GM19043 (cell line): Measurements from ENCODE around the gene GRB10.

Source experiments
- ATAC-seq: cut with Tn5 transposase; IDR thresholded peaks from one replicate; pipeline ENCODE4 v1.9.1; 2021; ENCODE audit warnings: low read depth; ENCODE audit not compliant: unreplicated experiment

The GRB10 gene

DNA sequence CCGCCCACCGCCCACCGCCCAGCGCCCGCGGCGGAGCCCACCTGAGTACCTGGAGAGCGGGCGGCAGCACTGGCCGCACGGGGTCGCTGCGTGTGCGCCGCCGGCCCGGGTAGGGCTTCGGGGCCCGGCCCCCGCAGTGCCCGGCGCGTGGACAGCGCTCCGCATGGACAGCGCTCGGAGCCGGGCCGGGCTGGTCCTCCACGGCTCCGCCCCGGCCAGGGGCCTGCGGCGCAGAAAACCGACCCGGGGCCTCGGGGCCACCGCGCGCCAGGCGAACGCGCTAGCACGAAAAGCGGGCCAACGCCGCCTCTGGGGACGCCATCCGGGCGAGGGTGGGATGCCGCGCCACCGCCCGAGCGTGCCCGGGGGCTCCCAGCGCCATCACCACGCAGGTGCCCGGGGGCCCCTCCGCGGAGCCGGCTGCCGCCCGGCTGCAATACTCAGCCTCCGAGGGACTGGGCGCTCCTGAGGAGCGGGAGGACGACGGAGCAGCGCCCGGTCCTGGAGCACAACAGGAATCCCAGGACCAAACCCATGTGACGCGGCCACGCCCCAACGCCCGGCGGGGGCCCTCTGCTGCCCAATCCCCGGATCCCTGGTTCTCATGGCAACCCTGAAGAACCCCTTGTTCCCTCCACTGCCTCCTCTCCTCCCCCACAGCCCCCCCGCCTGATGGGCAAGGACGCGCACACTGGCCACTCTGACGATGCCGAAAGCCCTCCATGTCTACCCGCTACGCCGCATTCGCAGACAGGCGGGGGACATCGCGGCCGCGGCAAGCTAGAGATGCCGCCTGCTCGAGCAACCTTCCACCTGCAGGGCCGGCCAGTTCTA is at the start of gene GRB10:
Gene GRB10 (minus strand): TSS at position 522 of the 834 bp plus-strand sequence. CDS start 50,574 bp downstream, outside the sequence.
- ATAC-seq: no peak

DNA sequence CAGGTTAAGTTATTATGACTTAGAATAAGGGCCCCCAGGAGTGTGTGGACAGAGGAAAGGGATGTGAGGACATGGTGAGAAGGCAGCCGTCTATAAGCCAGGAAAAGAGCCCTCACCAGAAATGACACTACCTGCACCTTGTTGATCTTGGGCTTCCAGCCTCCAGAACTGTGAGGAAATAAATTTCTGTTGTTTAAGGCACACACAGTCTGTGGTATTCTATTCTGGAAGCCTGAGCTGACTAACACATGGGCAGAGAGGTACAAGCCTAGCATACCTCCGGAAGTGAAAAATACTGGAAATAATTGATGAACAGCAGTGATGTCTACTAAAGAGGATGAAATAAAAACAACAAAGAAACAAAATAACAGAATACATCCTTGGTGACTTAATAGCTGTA is 46.1 kb upstream of the GRB10 start:
- ATAC-seq: no peak

DNA sequence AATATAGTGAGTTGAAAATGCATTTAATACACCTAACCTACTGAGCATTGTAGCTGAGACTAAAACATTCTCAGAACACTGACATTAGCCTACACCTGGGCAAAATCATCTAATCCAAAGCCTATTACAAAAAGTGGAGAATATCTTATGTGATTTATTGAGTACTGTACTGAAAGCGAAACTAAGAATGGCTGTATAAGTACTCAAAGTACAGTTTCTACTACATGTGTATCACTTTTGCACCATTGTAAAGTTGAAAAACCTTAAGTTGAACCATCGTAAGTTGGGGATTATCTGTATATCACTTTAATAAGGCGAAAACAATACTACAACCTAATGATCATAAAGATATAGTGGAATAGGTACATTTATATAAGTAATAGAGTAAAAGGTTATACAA is 45.4 kb upstream of the GRB10 start:
- no peak for ATAC-seq

DNA sequence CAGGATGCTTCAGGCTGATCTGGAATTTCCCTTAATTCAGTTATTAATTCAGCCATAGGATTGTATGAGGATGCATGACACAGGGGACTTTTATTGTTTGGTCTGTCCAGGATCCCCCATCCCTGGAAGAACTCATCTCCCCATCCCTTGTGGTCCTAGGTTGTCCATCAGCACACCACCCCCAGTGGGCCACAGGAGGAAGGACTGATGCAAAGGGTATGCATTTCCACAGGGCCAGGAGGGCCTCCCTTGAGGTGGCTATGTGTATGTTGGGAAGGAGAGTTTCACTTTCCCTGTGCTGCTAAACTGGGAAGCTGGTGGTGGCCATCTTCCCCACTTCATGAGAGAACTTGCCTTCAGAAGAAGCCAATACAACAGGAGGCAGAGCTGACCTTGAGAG is 44.6 kb upstream of the GRB10 start:
- no peak for ATAC-seq

DNA sequence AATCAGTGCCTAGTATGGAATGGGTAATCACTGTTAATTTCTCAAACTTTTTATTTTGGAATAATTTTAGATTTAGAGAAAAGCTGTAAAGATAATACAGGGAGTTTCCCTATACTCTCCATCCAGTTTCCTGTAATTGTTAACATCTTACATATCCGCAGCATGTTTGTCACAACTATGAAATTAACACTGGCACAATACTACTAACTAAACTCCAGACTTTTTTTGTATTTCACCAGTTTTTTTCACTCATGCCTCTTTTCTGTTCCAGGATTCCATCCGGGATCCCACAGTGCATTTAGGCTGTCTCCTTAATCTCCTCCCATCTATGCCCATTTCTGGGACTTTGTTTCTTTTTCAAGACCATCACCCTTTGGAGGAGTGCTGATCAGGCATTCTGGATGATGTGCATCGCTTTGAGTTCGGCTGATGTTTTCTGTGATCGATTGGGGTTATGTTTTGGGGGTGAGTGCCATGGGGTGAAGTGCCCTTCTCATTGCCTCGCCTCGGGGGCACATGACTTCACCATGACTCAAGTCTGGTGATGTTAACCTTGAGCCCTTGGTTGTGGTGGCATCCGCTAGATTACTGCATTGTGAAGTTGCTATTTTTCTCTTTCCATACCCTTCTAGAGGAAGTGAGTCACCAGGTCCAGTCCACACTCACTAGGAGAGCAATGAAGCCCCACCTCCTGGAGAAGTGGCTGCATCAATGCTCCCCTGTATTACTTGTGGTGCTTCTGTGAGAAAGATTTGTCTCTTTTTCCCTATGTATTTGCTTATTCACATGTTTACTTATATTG is 43.9 kb upstream of the GRB10 start:
- ATAC-seq: no peak

DNA sequence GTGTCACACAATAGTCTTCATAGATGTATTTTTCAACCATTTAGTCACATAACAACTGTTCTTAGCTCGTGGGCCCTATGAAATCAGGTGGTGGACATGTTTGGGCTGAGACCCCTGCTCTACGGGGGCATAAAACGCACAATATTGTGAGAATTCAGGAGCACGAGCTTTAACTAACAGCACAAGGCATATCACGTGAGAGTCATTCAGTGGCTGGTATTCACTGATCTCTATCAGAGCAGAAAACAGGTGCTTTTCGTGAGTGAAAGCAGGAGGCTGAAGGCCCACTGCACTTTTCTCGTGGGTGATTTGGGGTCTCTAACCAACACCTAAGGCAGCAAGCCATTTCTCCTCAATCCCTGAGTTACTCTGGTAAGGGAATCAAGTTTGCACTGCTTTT is 42.8 kb upstream of the GRB10 start:
- no peak for ATAC-seq

DNA sequence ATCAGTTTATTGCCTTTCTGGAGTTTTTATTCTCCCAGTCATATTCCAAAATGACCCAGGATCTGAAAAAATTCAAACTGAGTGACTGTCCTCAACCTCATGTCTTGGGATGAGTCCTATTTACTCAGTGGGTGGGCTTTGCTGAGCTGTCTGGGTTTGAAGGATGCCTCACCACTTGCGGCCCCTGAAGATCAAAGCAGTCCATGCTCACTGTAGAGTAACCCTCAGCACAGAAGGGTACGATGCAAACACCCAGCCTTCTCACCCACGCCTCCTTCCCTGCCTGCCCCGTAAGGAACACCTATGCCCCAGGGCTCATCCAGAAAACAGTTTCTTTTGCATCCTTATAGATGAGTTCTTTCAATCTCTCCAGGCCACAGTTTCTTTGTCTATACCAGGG is 42.2 kb upstream of the GRB10 start:
- no peak for ATAC-seq

DNA sequence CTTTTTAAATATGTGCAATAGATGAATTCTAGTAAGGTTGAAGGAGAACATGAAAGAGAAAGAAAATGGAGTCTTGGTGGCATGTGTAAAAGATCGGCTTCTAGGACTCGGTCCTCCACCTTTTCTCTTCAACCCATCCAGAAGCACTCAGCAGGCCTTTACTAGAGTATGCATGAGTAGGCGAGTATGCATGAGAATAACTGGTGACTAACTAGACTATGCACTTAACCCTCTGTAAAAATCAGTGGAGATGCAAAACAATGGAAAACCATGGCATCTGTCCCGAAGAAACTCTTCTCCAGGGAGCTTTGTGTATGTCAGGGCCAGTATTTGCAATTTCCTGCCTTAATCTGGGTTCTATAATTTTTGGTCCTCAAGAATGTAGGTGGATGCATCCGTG is 40.0 kb upstream of the GRB10 start:
- no peak for ATAC-seq

DNA sequence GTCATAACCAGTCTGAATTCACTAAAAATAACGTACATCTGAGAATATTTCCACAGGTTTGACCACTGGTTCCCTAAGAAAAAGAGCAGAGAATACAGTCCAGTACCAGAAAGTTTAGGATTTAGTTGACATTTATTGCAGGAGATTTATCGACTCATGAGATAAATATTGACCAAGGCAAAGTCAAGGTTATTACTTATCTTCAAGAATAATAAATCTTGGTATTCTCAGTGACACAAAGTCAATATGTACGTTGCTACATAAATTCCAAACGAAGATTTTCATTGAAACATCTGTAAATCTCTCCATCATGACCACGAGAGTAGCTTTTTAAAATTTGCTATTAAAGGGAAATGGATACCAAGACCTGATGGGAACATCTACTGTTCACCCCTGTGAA is 39.4 kb upstream of the GRB10 start:
- ATAC-seq: no peak

DNA sequence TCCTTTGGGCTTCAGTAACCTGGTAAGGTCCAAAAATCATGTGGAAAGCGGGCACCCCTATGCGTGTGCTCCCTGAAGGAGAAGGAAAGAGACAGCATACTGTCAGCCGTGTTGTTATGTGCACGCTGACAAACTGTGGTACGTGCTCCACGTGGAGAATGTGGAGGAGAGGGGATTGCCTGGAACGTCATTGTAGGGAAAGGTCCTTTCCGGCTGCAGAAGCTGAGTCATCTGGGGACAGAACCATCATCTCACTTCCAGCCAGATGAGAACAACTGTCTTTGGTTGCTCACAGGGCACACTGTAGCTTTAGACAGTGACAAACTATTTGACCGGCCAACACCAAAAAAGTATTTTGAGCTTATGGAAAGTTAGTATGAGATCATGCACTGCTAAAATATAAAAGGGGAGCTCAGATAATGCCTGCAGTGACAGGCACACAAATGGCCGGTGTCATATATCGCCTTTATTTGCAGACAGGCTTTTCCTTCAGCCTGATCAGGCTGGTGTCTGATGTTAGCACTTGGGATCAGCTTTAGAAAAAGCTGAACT is 38.8 kb upstream of the GRB10 start:
- ATAC-seq: no peak

DNA sequence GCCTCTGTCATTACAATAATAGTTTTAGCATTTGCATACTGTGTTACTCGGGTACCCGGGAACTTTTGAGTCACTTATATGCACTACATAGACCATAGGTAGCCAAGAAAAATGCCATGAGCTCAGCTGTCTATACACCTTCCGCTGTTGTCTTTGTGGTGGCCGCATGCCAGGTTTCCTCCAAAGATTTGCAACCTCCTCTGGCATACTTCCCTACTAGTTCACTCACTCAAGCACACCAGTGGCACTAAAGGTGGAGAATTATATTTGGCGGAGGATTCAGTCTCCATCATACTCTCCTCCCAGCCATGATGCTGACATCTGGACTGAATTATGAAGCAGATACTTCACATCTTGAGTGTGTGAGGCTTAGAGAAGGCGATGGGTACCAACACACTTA is 35.6 kb upstream of the GRB10 start:
- ATAC-seq: no peak

DNA sequence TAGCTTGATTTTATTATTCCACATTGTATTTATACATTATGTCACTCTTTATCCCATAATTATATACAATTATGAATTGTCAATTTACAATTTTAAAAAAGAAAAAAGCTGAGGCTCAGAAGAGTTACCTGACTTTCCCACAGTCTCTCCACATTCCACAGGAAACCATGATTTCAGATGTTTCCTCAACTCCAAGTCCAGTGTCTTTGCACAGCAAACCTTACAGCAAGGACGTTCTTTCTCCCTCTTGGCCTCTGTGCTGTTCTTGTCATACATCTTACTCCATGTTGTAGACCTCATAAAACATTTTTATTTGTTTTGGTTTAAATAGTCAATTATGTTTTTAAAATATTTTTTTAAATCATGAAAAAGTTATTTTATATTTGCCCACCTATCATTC is 34.9 kb upstream of the GRB10 start:
- ATAC-seq: no peak

DNA sequence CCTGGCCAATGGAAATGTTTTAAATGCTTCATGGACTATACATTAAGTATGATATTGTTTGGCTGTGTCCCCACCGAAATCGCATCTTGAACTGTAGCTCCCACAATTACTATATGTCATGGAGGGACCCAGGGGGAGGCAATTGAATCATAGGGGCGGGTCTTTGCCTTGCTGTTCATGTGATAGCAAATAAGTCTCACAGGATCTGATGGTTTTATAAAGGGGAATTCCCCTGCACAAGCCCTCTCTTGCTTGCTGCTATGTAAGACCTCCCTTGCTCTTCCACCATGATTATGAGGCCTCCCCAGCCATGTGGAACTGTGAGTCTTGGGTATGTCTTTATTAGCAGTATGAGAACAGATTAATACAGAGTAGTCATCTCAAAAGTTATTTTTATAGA is 32.4 kb upstream of the GRB10 start:
- no peak for ATAC-seq

DNA sequence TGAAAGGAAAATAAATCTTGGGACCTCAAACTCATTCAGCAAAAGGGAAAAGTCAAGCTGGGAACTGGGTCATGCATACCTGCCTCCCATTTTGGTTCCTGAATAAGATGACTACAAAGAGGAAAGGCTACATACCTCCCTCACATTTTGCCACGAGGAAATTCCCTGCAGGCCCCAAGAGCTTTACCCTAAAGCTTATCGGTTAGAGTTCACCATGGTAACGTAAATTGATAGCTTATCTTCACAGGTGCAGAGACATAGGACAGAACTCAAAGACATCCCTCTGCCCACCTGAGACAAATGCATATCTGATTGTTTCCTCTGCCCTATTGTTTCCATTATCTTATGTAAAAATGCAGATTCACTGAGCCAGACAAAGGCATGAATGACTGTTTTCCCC is 31.5 kb upstream of the GRB10 start:
- no peak for ATAC-seq

DNA sequence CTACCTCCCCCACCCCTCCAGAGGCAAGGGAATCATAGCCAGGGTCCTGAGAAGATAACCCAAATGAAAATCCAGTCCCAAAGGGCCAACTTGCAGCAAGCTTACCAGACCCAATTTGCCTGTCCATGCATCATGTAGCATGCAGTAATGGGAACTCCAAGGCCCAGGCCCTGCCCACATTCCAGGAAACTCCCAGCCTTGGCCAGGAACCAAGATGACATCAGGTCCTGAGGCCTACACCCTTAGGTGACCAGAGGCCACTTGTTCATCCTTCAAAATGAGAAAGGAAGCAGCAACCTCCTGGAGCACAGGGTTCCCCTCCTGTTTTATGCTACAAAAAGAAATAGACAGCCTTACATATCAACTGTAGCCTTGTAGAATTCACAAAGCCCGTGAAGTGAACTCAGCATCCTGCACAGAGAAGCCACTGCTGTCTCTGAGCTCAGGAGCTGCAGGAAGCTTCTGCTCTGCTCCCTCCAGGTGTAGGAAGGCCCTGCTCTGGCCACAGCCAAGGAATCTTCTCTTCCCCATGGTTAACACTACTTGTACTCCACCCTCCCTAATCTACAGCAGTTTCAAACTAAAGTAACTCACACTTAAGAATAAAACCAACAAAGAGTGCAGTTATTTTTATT is 30.3 kb upstream of the GRB10 start:
- no peak for ATAC-seq

DNA sequence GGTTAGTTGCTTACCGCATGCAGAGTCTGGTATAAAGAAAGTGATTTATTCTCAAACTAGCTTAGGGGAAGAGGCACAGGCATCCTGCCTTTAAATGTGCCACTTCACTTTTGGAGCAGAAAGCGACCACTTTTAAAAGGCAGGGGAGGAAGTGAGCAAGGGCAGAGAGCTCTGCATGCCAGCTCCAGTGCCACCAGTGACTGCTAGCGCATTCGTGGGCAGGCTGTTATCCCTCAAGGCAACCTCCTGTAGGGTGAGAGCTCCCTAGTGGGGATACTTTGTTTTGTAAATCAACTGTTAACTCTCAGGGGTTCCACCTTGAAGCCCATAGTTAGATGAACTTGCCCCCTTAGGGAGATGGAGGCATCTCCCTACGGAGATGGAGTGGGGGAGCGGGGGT is 29.4 kb upstream of the GRB10 start:
- ATAC-seq: no peak

DNA sequence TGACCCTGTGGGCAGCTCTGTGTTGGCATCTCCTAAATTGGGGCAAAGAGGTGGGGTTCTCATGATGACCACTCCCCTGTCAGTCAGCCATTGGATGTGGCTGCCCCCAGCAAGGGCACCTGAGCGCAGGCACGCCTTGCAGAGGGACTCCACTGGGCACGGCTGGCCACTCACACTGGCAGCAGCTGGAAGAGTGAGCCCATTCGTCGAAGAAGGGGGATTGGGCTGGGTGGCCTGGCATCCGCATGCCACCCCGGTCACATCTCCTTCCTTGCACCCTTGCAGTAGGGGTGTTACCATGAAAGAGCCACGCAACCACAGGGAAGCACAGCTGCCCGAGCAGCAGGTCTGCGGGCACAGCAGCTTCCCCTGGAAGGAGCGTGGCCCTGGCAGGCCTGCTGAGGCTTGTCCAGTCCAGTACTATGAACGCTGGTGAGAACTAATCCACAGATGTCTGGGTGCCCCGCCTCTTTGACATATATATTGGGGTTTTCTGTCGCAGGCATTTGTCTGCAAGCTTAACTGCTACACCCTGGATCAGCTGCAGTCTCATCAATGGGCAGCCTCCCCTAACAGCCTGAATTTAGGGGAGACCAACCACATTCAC is 25.7 kb upstream of the GRB10 start:
- ATAC-seq: no peak

DNA sequence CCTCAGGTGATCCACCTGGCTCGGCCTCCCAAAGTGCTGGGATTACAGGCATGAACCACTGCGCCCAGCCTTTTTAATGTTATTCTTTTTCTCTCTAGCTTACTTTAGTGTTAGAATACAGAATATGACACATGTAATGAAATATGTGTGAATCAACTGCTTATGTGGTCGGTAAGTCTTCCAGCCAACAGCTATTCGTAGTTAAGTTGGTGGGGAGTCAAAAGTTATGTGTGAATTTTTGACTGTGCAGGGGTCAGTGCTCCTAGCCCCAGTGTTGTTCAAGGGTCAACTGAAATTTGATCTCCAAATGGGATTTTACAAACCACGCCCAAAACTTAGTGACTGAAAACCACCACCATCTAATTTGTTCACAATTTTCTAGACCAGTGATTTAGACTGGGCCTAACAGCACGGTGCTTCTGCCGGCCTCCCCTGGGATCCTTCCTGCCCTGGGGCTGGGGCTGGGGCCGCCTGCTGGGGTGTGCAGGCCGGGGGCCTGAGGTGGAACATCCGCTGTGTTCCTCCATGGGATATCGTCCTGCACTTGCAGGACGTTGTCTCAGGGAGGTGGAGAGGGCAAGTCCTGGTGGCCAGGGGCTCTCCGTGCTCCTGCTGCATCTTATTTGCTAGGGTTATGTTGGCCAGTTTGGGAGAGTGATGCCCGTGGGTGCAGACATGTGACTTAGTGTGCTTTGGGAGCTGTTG is 24.5 kb upstream of the GRB10 start:
- ATAC-seq: no peak

DNA sequence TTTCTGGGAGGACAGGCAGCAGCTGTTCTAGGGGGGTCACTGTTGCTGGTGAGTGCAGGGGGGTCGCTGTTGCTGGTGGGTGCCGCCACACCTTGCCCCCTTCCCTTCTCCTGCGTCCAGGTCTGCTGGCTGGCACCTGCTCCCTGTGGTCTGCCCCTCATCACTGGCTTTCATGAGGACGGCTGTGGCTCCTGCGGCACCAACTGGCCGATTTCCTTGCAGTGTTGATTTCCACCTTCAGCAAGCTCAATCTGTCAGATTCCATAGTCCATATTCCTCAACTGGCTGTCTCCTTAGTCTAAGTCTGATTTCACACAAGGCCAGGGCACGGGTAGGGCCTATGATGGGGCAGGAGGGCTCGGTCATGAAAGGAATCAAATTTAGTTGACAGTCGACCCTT is 23.4 kb upstream of the GRB10 start:
- no peak for ATAC-seq

DNA sequence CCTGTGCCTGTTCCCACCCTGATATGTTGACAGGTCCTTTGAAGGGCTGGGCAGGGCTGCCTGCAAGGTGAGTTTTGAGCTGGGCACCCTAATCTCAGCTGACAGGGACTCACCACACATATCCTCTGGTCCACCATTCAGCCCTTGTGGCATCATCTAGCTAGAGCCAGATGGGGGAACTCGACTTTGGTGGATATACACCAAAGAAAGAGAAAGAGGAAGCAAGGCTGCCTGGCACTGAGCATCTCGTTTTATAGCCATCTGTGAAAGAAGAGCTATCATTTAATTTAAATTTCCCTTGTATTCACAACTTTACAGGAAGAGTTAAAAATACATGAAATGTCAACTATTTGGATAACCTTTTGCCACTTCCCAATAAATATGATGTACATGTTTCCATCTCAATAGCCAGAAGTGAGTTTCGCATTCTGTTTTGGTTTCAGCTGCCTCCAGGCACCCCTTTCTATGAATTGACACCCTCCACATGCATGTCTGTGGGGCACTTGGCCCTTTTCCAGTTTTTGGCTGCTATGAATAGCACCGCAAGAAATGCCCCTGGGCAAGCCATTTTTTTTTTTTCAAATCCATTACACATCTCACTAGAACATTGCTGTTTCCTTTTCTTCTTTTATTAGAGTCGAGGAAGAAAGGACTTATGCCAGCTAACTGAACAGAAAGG is 22.9 kb upstream of the GRB10 start:
- no peak for ATAC-seq
